Left ventricle myocardium inferior (tissue), 1 donor: ENCODE measurements around the gene ZNG1A. TPM values are rescaled to one million over a fixed set of nuclear protein-coding genes. Genes with fewer than 3 reads are reported as not detected.
A peak's percentile ranks its signal among the peaks of the same experiment; 100 is the strongest.
"Not testable (repeated sequence)": the region's sequence is repeated elsewhere in the genome, so short reads cannot be mapped to it uniquely, and the experiment has no call there.

Experiments used
- DNase-seq: peaks from one replicate; pipeline ENCODE4 v3.0.0-alpha.2; 2020
- H3K27ac ChIP-seq: fragments of 200-600 bp; replicated peaks from 2 replicates; pipeline ENCODE4 v1.8.0; 2021
- H3K27me3 ChIP-seq: fragments of 200-600 bp; 2 replicates; pipeline ENCODE4 v1.8.0; 2021; ENCODE audit warnings: low read depth
- H3K36me3 ChIP-seq: fragments of 200-600 bp; 2 replicates; pipeline ENCODE4 v1.8.0; 2021
- H3K4me1 ChIP-seq: fragments of 200-600 bp; 2 replicates; pipeline ENCODE4 v1.8.0; 2021
- H3K4me3 ChIP-seq: fragments of 200-600 bp; 2 replicates; pipeline ENCODE4 v1.8.0; 2021; ENCODE audit warnings: mild to moderate bottlenecking, moderate library complexity
- H3K9me3 ChIP-seq: fragments of 200-600 bp; replicated peaks from 2 replicates; pipeline ENCODE4 v1.8.0; 2021
- intact Hi-C: fragments of 100-400 bp; cut with micrococcal nuclease; formaldehyde crosslinking; loops from one replicate; pipeline ENCODE4 v1.11.0; 2022
- total RNA-seq: library from RNA; stranded (reverse); fragmentation: NEBNext Ultra II Directional; extraction: Animal tissue kit (Norgen Biotek cat#: 25700); gene quantifications from one replicate; pipeline ENCODE4 v1.2.1, GENCODE V29; 2021
- donor health status: DM: no; HTN: yes; CAD: no; lungs with severe emphysema.

ZNG1A gene
- total RNA-seq, 1 donor from 2014 or later = 14.1 TPM

DNA sequence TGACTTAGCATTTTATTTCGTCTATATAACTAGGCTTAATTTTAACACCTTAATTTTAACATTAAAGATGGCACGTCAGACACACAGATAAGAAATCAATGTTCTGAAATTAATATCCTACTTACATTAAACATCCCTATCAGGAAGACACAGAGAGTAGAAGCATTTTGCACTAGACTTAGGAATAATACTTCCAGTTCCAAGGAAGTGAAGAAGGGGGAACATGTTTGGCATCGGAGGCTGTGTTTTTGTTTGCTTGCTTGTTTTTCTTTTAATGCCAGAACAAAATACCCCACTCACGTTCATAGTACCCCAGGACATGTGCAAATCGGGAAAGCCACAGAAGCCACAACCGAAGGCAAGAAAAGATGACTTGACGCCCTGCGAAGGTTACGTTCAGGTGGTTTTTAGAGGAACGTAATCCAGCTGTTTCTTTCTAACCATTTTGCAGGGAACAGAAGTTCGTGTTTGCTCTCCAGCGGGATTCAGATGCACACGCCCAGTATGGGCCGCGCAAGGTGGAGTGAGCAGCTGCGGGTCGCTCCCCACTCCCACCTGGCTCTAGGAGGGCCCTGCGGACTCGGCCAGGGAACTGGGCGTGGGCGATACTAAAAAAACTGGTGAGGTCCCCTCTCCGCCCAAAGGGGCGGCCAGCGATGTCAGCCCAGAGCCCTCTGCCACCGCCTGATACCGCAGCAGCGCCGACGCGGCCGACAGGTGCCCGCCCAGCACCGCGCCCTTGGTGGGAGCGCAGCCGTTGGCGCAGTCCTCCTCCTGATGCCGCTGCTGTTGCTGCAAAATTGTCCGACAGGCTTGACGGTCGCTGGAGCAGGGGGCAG lies 62.4 kb downstream of the ZNG1A start:
- H3K9me3 ChIP-seq, DNase-seq, H3K36me3 ChIP-seq, intact Hi-C loops, H3K27ac ChIP-seq, H3K4me3 ChIP-seq: not testable (repeated sequence)
- Histone ChIP-seq H3K4me1 (peaks cover 23% of the 10 kb centered on the region), H3K27me3 (peaks cover 71% of the 10 kb centered on the region)

DNA sequence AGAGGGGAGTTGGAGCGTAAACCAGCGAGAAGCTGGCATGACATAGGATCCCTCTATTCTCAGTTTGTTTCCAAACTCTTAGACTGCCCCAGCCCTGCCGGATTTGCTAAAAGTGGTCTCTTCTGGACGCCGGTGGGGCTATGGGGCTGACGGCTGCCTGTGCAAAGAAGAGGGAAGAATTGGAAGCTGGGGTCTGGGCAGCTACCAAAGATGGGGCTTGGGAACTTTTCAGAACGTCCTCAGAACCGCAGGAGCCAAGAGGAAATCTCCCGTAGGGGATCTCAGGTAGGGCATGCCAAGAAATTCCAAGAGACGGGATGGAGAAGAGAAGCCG lies 63.8 kb downstream of the ZNG1A start:
- intact Hi-C loops, H3K9me3 ChIP-seq, DNase-seq, H3K36me3 ChIP-seq: not testable (repeated sequence)
- Histone ChIP-seq H3K4me1 (peaks cover 23% of the 10 kb centered on the region), H3K27ac (peak overlapping the region; percentile 32), H3K27me3 (peaks cover 85% of the 10 kb centered on the region), H3K4me3 (peak overlapping the region; percentile 65)

DNA sequence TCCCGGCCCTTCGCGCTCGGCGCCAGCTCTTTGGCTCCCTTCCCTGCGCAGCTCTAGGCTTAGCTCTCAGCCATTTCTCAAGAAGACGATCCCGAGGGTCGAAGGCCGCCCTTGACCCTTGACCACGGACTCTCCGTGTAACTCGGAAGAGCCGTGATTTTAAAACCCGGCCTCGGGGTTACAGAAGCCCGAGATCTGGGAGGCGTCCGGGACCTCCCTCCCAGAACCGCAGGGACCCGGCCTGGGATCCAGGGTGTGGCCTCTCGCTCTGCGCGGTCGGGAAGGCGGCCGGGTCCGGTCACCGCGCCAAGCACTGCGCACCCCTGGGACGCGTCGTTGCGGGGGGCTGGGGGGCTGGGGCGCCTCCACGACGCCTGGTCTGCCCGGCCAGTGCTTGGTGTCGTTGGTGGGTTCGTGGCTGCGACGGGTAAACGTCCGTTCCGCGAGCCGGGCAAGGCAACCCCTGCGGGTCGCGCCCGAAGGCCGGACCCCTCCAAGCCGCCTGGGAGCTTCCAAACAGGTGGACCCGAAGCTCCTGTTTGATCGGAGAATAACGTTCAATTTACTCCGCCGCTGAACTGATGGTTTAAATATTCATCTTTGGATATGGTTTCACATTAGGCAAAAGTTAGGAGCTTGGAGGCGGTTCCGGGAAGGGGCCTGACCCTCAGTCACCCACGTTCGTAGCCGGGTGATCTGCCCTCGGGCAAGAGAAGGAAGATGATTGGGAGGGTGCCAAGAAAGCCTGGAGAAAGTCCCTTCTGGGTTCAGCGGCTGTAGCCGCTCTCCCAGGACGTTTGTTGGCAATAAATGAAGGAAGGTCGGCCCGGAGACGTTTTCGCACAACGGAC lies 64.4 kb downstream of the ZNG1A start:
- H3K9me3 ChIP-seq, DNase-seq, H3K36me3 ChIP-seq, intact Hi-C loops: not testable (repeated sequence)
- Histone ChIP-seq H3K27me3 (peaks cover 91% of the 10 kb centered on the region), H3K27ac (peak overlapping the region; percentile 51), H3K4me1 (peaks cover 23% of the 10 kb centered on the region), H3K4me3 (peak overlapping the region; percentile 65)

GRCh38 chr9:113468-114266 lies 65.2 kb downstream of the ZNG1A start:
- Histone ChIP-seq H3K27ac (peak overlapping the region; percentile 51), H3K27me3 (peaks cover 99% of the 10 kb centered on the region), H3K4me1 (peaks cover 23% of the 10 kb centered on the region), H3K4me3 (peak overlapping the region; percentile 65)
- H3K36me3 ChIP-seq, intact Hi-C loops, H3K9me3 ChIP-seq: not testable (repeated sequence)
- DNase-seq = peak; percentile 20

- H3K36me3 ChIP-seq, intact Hi-C loops, DNase-seq, H3K9me3 ChIP-seq: not testable (repeated sequence)
- H3K27ac ChIP-seq = peak overlapping the region; percentile 51
- peaks cover 23% of the 10 kb centered on the region for H3K4me1 ChIP-seq
- H3K4me3 ChIP-seq = peak overlapping the region; percentile 65
- H3K27me3 ChIP-seq = peaks cover 100% of the 10 kb centered on the region
These were observed 66.0 kb downstream of the ZNG1A start for GRCh38 chr9:112589-113467.

DNA sequence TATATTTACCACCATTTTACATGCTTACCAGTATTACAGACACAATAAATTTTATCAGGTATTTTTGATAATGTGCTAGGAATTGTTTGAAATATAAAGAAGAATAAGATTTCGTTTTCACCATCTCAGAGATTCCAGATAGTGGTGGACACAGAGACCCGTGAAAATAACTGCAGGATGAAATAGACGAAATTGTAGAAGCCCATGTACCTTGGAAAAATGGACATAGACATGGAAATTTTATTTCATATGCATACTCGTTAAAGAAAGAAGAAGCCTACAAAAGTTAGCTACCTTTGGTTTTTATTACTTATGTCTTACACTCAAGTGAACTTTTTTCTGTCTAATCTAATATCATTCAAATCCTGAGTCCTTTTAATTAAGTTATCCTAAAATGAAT lies 68.2 kb downstream of the ZNG1A start:
- H3K9me3 ChIP-seq, H3K27ac ChIP-seq, H3K4me3 ChIP-seq, DNase-seq, H3K36me3 ChIP-seq, intact Hi-C loops: not testable (repeated sequence)
- peaks cover 23% of the 10 kb centered on the region for H3K4me1 ChIP-seq
- H3K27me3 ChIP-seq = peaks cover 96% of the 10 kb centered on the region

- peaks cover 96% of the 10 kb centered on the region for H3K27me3 ChIP-seq
These were observed 69.3 kb downstream of the ZNG1A start for GRCh38 chr9:109540-109939.

GRCh38 chr9:108742-109495 lies 69.9 kb downstream of the ZNG1A start:
- H3K27ac ChIP-seq, H3K4me1 ChIP-seq, H3K4me3 ChIP-seq, DNase-seq, H3K9me3 ChIP-seq, intact Hi-C loops, H3K36me3 ChIP-seq: not testable (repeated sequence)
- H3K27me3 ChIP-seq = peaks cover 96% of the 10 kb centered on the region

More at GRCh38 chr9:109540-109939, 69.3 kb downstream of the ZNG1A start:
- H3K9me3 ChIP-seq, H3K36me3 ChIP-seq, DNase-seq, H3K27ac ChIP-seq, H3K4me3 ChIP-seq, intact Hi-C loops: not testable (repeated sequence)
- H3K4me1 ChIP-seq = peaks cover 16% of the 10 kb centered on the region

- H3K9me3 ChIP-seq, H3K36me3 ChIP-seq, H3K4me1 ChIP-seq, H3K27ac ChIP-seq, intact Hi-C loops, H3K4me3 ChIP-seq, DNase-seq: not testable (repeated sequence)
- H3K27me3 ChIP-seq = peaks cover 70% of the 10 kb centered on the region
These were observed 72.9 kb downstream of the ZNG1A start for GRCh38 chr9:105991-106390.

- H3K4me1 ChIP-seq, DNase-seq, H3K36me3 ChIP-seq, H3K4me3 ChIP-seq, H3K9me3 ChIP-seq, intact Hi-C loops, H3K27ac ChIP-seq: not testable (repeated sequence)
- H3K27me3 ChIP-seq = peaks cover 18% of the 10 kb centered on the region
These were observed 78.4 kb downstream of the ZNG1A start for GRCh38 chr9:100430-100829.

GRCh38 chr9:99867-100266 lies 79.0 kb downstream of the ZNG1A start:
- H3K4me3 ChIP-seq, DNase-seq, intact Hi-C loops, H3K36me3 ChIP-seq, H3K9me3 ChIP-seq, H3K4me1 ChIP-seq, H3K27ac ChIP-seq: not testable (repeated sequence)
- H3K27me3 ChIP-seq = peaks cover 12% of the 10 kb centered on the region

- H3K27ac ChIP-seq, intact Hi-C loops: not testable (repeated sequence)
These were observed 80.1 kb downstream of the ZNG1A start for GRCh38 chr9:98775-99174.

More at GRCh38 chr9:98775-99174, 80.1 kb downstream of the ZNG1A start:
- H3K27me3 ChIP-seq, H3K4me3 ChIP-seq, DNase-seq, H3K4me1 ChIP-seq, H3K36me3 ChIP-seq, H3K9me3 ChIP-seq: not testable (repeated sequence)
